ENCODE results near the gene RBFA.

DNA sequence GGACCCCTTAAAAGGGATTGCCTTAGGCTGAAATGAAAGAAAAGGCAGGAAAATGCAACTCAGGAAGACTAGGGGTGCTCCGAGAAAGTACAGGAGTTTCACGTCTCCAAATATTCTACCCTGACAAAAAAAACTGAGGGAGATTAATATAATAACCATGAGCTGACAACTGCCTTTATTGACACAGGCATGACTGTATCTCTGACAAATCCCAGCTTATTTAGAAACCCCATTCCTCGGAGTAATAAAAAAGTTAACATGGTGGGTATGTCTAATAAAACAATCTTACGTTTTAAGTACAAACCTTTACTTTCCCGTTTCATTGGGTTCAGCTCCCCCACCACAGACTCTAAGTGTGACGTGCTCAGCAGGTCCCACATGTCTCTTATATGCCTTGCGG lies 7.9 kb upstream of the RBFA start:
- no peak for TF ChIP-seq EZH2 (IDR thresholded peaks at IDR 0.05; ENCODE audit: low read length, unreplicated experiment)
- TF ChIP-seq, protein P1, sequence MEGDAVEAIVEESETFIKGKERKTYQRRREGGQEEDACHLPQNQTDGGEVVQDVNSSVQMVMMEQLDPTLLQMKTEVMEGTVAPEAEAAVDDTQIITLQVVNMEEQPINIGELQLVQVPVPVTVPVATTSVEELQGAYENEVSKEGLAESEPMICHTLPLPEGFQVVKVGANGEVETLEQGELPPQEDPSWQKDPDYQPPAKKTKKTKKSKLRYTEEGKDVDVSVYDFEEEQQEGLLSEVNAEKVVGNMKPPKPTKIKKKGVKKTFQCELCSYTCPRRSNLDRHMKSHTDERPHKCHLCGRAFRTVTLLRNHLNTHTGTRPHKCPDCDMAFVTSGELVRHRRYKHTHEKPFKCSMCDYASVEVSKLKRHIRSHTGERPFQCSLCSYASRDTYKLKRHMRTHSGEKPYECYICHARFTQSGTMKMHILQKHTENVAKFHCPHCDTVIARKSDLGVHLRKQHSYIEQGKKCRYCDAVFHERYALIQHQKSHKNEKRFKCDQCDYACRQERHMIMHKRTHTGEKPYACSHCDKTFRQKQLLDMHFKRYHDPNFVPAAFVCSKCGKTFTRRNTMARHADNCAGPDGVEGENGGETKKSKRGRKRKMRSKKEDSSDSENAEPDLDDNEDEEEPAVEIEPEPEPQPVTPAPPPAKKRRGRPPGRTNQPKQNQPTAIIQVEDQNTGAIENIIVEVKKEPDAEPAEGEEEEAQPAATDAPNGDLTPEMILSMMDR (conservative IDR thresholded peaks at IDR 0.05; ENCODE audit: low read depth, low read length), result no peak
